ENCODE data around the gene RALGPS1. TPM values are rescaled to one million over a fixed set of nuclear protein-coding genes. Genes with fewer than 3 reads are reported as not detected.

The RALGPS1 gene
- total and polyA plus RNA-seq, 2 donors (not counting 1 experiment from before 2014, with no cell fraction given), result 19.7 to 39.9 TPM

DNA sequence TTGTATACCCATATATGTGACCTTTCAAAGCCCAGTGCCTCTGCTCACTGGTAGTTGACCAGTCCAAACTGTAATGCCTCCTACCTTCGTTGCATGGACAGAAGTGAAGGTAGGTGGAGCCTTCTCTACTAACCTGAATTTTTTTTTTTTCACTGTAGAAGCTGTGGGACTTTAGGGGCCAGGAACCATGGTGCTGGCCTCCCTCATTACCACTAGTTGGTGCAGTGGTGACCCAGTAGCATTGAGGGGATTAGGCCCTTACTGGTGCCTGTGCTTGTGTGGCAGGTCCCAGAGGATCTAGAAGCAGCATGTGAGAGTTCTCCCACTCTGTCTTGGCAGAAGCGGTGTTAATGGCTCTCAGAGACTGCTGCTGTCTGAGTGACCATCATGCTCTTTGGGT, 2.3 kb downstream of the RALGPS1 start:
- WGBS (ENCODE audit: insufficient coverage), result 85% methylated on average over 1 of the region's 2 CpGs
- Histone ChIP-seq H3K4me2 (replicated peaks; ENCODE audit: low read depth, low read length, poor library complexity, severe bottlenecking) (no peak overlapping the region), H4K20me1 (ENCODE audit: control insufficient read depth, insufficient read depth, low read length, poor library complexity, severe bottlenecking) (peaks cover 34% of the 10 kb centered on the region), H3K9ac (ENCODE audit: low read length) (no peak overlapping the region), H3K27ac (ENCODE audit: low read length in 2 of 2) (no peak overlapping the region), H3K79me2 (ENCODE audit: control insufficient read depth, insufficient read depth, low read length) (peaks cover 26% of the 10 kb centered on the region), H2AFZ (ENCODE audit: insufficient read depth, low read depth, low read length, poor library complexity, severe bottlenecking) (no peak overlapping the region), H3K27me3 (replicated peaks in 1 of 4; ENCODE audit: control extremely low read depth in 1 of 4, control insufficient read depth in 3 of 4, insufficient read depth in 4 of 4, low read length in 3 of 4) (peaks cover 0 to 3% (median 0%) of the 10 kb centered on the region in 4 experiments), H3K4me1 (ENCODE audit: control insufficient read depth in 2 of 2, insufficient read depth in 2 of 2, low read length in 2 of 2) (peaks cover 3 to 13% of the 10 kb centered on the region in 2 donors), H3K4me3 (ENCODE audit: control extremely low read depth in 1 of 5, extremely low read depth in 1 of 5, insufficient read depth in 1 of 5, low read depth in 2 of 5, low read length in 4 of 5) (no peak overlapping the region), H3K9me3 (ENCODE audit: control extremely low read depth in 1 of 3, control insufficient read depth in 2 of 3, insufficient read depth in 1 of 3, low read length in 2 of 3) (peaks cover 0 to under 1% (median 0%) of the 10 kb centered on the region in 3 donors), H3K36me3 (replicated peaks in 1 of 2; ENCODE audit: control extremely low read depth in 1 of 2, control insufficient read depth in 1 of 2, extremely low read depth in 1 of 2, insufficient read depth in 2 of 2, low read length in 1 of 2) (peaks cover 0 to 4% of the 10 kb centered on the region in 2 experiments)
- H3K27ac Mint-ChIP-seq, result no peak overlapping the region
- intact Hi-C loops (cut with micrococcal nuclease), result no loop called here
- ATAC-seq (ENCODE audit: low read depth) (no peak), DNase-seq (no peak)
- peaks cover 12% of the 10 kb centered on the region for H3K4me1 Mint-ChIP-seq
- no peaks in the 10 kb centered on the region for H3K9me3 Mint-ChIP-seq (ENCODE audit: insufficient read depth)
- peak overlapping the region; percentile 23 for H3K4me3 Mint-ChIP-seq
- ChIA-PET POLR2A (no interaction called here), CTCF (interaction anchor here (1.1 to 1.2 kb wide), 2 partner anchors 24 to 58 kb away, joined by 5 to 6 read pairs; no protein-coding TSS in a partner anchor)
- TF ChIP-seq, protein P1, sequence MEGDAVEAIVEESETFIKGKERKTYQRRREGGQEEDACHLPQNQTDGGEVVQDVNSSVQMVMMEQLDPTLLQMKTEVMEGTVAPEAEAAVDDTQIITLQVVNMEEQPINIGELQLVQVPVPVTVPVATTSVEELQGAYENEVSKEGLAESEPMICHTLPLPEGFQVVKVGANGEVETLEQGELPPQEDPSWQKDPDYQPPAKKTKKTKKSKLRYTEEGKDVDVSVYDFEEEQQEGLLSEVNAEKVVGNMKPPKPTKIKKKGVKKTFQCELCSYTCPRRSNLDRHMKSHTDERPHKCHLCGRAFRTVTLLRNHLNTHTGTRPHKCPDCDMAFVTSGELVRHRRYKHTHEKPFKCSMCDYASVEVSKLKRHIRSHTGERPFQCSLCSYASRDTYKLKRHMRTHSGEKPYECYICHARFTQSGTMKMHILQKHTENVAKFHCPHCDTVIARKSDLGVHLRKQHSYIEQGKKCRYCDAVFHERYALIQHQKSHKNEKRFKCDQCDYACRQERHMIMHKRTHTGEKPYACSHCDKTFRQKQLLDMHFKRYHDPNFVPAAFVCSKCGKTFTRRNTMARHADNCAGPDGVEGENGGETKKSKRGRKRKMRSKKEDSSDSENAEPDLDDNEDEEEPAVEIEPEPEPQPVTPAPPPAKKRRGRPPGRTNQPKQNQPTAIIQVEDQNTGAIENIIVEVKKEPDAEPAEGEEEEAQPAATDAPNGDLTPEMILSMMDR (IDR thresholded peaks at IDR 0.05), result no peak
- no peak for TF ChIP-seq EZH2 (IDR thresholded peaks at IDR 0.05; ENCODE audit: borderline replicate concordance, insufficient read depth, low read depth, low read length, poor library complexity, severe bottlenecking)
- H3K27me3 Mint-ChIP-seq, result peaks cover 8% of the 10 kb centered on the region

DNA sequence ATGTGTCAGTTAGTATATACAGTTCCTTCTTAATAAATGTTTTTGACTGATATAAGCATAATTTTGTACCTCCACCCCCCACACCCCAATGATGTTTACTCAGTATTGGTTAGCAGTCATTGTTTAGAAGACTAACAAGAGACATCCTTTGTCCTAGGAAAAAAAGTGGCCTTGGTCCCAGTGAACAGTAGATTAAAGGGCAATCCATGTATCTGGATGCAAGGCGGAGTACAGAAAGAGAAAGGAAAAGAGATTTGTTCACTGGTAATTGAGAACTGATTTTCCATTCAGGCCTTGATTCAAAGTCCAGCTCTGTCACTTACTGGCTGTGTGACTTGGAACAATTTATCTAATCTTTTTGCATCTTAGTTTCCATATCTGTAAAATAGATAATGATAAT, 4.6 kb downstream of the RALGPS1 start:
- Histone ChIP-seq H3K27me3 (replicated peaks in 1 of 4; ENCODE audit: control extremely low read depth in 1 of 4, control insufficient read depth in 3 of 4, insufficient read depth in 4 of 4, low read length in 3 of 4) (no peaks in the 10 kb centered on the region), H3K4me2 (replicated peaks; ENCODE audit: low read depth, low read length, poor library complexity, severe bottlenecking) (no peak overlapping the region), H3K9me3 (ENCODE audit: control extremely low read depth in 1 of 3, control insufficient read depth in 2 of 3, insufficient read depth in 1 of 3, low read length in 2 of 3) (no peaks in the 10 kb centered on the region), H3K79me2 (ENCODE audit: control insufficient read depth, insufficient read depth, low read length) (peaks cover 48% of the 10 kb centered on the region), H3K4me1 (ENCODE audit: control insufficient read depth in 2 of 2, insufficient read depth in 2 of 2, low read length in 2 of 2) (peaks cover 3 to 9% of the 10 kb centered on the region in 2 donors), H3K4me3 (ENCODE audit: control extremely low read depth in 1 of 5, extremely low read depth in 1 of 5, insufficient read depth in 1 of 5, low read depth in 2 of 5, low read length in 4 of 5) (no peak overlapping the region), H2AFZ (ENCODE audit: insufficient read depth, low read depth, low read length, poor library complexity, severe bottlenecking) (no peak overlapping the region), H4K20me1 (ENCODE audit: control insufficient read depth, insufficient read depth, low read length, poor library complexity, severe bottlenecking) (peaks cover 52% of the 10 kb centered on the region), H3K9ac (ENCODE audit: low read length) (no peak overlapping the region), H3K36me3 (replicated peaks in 1 of 2; ENCODE audit: control extremely low read depth in 1 of 2, control insufficient read depth in 1 of 2, extremely low read depth in 1 of 2, insufficient read depth in 2 of 2, low read length in 1 of 2) (peaks cover 0 to 4% of the 10 kb centered on the region in 2 experiments), H3K27ac (ENCODE audit: low read length in 2 of 2) (no peak overlapping the region)
- POLR2A ChIA-PET, result no interaction called here
- CTCF ChIA-PET, result interaction anchor here (0.7 kb wide), 1 partner anchor 9 kb away, joined by 3 read pairs; no protein-coding TSS in a partner anchor
- TF ChIP-seq, protein P1 (IDR thresholded peaks at IDR 0.05), result no peak
- no peak for TF ChIP-seq EZH2 (IDR thresholded peaks at IDR 0.05; ENCODE audit: borderline replicate concordance, insufficient read depth, low read depth, low read length, poor library complexity, severe bottlenecking)
- intact Hi-C loops (cut with micrococcal nuclease), result no loop called here
- no peak for ATAC-seq (ENCODE audit: low read depth)
- peaks cover 11% of the 10 kb centered on the region for H3K4me1 Mint-ChIP-seq
- H3K27ac Mint-ChIP-seq, result no peak overlapping the region
- no peaks in the 10 kb centered on the region for H3K9me3 Mint-ChIP-seq (ENCODE audit: insufficient read depth)
- DNase-seq, result no peak
- no CpG with 5 or more reads among the region's 1 CpG for WGBS (ENCODE audit: insufficient coverage)
- H3K4me3 Mint-ChIP-seq, result no peak overlapping the region
- H3K27me3 Mint-ChIP-seq, result no peaks in the 10 kb centered on the region

Data from B cell (primary cell).